GM21723 (cell line): Measurements from ENCODE around the gene APOO.
"Not testable (repeated sequence)": the region's sequence is repeated elsewhere in the genome, so short reads cannot be mapped to it uniquely, and the experiment has no call there.

Experiments
- ATAC-seq: cut with Tn5 transposase; IDR thresholded peaks from one replicate; pipeline ENCODE4 v1.9.1; 2021; ENCODE audit warnings: mild to moderate bottlenecking, moderate library complexity; ENCODE audit not compliant: unreplicated experiment

APOO gene

DNA sequence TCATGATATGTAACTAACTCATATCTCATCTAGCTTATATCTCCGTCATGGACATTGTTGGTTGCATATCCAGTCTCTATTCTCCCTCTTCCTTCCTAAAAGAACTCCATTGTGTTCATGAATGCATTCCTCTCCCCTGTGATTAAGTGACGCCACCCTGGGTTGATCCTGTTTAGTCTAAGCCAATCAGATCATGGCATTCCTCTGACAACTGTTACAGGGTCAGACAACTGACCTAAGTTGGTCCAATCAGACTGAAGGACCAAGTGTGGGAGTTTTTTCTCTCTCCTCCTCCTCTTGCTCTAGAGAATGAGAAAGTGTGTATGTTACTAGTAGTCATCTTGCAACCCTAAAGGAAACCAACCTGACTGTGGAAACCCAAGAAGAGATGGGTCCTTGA is 3.6 kb downstream of the APOO start:
- no peak for ATAC-seq

DNA sequence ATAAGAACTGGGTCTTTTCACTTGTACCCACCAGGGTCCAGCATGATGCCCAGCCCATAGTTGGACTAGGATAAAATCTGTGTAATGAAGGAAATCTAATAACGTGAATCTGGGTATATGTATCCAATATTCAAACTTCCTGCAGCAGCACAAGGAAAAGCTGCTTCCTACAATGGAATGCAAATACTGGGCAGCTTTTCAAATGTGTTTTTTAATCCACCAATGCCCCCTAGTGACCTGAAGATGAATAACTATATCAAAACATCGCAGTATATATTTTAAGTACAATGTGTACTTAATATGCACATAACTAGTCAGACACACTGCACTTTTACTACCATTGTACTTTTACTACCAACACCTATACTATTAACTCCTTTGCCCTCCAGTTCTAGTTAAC is 5.3 kb downstream of the APOO start:
- peak; percentile 24 for ATAC-seq

DNA sequence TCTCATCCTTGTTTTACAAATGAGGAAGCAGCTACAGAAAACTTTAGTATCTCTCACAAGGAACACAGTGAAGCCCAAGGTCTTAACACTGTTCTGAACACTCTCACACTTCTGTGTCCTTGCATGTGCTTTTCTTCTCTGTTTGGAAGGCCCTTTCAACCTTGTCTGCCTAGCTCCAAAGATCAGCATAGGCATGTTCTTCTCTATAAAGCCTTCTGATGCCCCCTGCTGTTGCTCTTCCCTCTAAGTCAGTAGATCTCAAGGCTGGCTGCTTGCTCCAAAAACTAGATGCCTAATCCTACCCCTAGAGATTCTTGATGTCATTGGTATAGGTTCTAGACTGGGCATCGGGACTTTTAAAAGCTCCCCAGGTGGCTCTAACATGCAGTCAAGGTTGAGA is 5.9 kb downstream of the APOO start:
- ATAC-seq, result peak; percentile 71

DNA sequence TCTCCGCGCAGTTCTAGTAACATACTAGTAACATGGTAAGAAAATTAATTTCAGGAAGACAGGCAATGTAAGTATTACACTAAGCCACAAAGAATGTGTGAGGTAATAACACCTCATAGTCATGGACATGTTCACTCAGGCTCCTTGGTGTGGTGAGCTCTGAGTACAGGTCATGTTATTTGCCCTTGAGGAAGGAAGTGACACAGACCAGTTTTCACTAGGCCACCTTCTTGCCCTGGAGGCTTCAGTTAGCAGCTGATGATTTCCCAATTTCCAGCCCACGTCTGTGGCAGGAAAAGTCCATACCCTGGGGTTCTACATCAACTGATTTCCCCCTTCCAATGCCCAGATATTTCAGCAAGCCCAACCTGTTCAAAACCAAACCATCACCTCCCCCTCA is 6.7 kb downstream of the APOO start:
- no peak for ATAC-seq

DNA sequence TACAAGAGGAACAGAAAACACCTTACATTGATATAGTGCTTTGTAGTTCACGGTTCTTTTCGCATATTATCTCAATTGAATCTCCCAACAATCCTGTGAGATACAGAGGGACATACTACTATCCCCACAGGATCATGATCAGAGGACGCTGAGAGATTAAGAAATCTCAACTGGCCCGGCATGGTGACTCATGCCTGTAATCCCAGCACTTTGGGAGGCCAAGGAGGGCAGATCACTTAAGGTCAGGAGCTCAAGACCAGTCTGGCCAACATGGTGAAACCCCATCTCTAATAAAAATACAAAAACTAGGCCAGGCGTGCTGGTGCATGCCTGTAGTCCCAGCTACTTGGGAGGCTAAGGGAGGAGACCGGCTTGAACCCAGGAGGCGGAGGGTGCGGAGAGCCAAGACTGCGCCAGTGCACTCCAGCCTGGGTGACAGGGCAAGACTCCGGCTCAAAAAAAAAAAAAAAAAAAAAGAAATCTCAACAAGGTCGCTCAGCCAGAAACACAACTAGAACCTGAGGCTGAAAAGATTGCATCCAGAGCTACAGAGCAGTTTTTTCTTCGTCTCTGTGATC is 7.4 kb downstream of the APOO start:
- ATAC-seq, result no peak

DNA sequence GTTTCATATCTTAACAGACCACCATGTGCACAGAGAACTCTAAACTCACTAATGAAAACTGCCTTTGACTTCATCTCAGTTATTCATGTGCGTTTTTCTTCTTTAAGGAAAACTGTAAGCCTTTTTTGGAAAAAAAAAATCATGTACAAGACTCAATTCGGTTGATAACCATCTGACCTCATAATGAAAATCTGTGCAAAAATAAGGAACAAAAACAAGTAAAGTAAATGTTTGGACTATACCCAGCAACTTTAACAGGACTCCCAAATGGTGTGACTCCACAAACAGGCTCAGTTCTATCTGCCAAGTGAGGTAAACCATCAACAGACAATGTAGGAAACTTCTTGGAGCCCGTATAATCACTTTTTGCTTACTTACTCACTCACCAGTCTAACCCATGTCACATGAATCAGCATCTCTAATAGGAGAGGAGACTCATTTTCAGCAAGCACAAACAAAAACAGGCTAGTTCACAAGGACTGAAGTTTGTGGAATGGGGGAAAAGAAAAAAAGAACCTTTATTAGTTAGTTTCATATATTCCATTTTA is 9.3 kb downstream of the APOO start:
- ATAC-seq, result no peak

DNA sequence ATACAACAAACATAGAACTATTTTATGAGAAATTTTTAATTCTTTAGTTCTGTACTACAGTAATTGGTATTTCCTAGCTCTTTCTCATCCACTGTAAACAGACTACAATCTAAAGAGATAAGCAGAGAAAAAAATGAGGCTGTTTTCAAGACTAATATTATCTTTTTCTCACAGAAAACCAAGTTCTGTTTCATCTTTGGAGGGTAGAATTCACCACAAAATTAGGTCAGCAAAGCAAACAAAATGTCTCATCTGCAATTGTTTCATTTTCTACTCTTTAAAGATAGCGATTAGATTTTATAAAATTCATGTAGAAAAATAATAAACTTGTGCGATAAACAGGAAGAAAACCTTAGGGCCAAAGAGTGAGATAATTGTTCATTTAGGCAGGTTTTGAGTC is 10.8 kb downstream of the APOO start:
- no peak for ATAC-seq

DNA sequence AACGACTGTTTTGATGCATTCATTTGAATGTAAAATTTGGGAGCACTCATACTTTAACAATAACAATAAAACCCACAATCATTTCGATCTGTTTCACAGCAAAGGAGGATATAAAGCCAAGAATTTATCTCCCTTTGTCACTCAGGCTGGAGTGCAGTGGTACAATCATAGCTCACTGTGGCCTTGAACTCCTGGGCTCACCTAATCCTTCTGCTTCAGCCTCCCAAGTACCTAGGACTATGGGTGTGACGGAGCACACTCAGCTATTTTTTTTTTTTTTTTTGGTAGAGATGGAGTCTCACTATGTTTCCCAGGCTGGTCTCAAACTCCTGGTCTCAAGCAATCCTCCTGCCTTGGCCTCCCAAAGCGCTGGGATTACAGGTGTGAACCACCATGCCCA is 11.2 kb downstream of the APOO start:
- ATAC-seq, result not testable (repeated sequence)

DNA sequence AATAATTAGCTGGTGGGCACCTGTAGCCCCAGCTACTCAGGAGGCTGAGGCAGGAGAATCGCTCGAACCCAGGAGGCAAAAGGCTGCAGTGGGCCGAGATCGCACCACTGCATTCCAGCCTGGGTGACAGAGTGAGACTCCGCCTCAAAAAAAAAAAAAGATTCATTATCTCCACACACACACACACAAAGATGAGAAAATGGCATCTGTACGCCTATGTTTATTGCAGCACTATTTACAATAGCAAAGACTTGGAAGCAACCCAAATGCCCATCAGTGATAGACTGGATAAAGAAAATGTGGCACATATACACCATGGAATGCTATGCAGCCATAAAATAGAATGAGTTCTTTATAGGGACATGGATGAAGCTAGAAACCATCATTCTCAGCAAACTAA is 12.7 kb downstream of the APOO start:
- ATAC-seq, result not testable (repeated sequence)

DNA sequence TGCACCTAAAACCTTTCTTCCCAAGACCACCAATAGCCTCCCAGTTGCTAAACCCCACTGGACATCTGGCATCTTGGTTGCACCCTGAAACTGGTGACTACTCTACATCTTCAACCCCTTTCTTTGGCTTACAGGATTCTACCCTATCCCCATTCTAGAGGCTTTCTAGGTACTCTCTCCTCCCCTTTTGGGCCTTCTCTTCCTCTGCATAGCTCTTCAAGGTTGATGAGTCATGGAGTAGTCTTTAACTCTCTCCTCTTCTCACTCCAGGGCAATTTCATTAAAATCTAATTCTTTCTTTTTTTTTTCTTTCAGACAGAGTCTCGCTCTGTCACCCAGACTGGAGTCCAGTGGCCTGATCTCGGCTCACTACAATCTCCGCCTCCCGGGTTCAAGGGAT is 16.8 kb downstream of the APOO start:
- ATAC-seq, result no peak

DNA sequence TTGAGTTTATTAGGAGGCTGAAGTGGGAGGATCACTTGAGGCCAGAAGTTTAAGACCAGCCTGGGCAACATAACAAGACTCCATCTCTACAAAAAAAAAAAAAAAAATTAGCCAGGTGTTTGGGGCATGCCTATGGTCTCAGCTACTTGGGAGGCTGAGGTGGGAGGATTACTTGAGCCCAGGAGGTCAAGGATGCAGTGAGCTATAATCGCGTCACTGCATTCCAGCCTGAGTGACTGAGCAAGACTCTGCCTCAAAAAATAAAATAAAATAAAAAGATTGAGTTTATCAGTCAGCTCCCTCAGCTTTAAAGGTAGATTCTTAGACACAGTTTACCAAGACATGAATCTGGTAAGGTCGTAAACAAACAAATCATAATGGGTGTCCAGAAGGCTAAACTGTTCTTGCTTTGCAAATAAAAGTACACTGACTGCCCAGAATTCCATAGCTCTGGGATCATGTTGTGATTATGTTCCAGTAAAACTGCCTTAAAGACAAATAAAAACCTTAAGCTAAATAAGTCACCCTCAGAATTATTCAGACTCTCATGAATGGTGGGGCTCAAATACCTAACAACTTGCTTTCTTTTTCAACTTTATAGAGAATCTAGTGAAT is 18.7 kb downstream of the APOO start:
- no peak for ATAC-seq

DNA sequence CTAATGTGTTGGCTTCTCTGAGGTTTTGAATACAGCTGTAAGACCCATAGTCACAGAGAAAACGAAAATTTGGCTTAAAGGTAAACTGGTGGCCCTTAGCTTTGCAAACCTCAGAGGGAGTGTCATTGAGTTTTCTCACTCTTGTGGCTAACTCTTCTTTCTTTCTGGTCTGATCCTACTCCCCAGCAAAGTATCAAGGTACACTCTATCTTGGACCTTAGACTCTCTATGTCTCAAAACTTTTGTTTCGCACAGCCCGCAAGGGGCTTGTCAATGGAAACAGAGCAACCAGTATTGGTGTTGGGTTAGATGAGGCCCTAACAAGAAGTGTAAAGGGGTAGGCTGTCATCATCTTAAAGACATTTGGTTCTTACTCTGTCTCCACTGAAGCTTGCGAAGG is 19.8 kb downstream of the APOO start:
- no peak for ATAC-seq

DNA sequence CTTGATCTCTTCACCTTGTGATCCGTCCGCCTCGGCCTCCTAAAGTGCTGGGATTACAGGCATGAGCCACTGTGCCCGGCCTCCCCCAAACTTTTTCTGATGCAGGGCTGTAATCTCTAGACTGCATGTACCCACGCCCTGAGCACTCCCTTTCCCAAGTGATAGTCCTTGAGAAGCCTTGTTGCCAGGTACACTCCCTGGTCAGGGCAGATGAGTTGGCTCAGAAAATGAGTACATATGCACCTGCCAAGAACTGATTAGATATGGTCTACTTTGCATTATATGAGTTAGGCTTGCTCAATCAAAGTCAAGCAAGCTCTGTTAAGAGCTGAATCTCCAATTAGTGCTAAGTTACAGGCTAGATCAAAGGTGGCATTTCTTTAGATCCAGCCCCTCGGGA is 20.3 kb downstream of the APOO start:
- no peak for ATAC-seq

DNA sequence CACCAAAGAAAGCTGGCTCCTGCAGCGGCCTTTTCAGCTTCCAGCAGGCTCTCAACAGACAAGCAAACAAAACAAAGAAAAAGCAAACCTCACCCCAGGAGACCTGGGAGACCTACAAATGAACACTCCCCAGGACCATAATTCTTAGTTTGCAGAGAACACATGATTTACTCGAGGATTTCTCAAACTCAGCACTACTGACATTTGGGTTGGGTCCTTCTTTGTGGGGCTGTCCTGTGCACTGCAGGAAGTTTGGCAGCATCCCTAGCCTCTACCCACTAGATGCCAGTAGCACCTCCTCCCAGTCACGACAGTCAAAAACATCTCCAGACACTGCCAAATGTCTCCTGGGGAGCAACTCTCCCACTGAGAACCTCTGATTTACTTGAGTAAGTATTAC is 21.9 kb downstream of the APOO start:
- no peak for ATAC-seq

DNA sequence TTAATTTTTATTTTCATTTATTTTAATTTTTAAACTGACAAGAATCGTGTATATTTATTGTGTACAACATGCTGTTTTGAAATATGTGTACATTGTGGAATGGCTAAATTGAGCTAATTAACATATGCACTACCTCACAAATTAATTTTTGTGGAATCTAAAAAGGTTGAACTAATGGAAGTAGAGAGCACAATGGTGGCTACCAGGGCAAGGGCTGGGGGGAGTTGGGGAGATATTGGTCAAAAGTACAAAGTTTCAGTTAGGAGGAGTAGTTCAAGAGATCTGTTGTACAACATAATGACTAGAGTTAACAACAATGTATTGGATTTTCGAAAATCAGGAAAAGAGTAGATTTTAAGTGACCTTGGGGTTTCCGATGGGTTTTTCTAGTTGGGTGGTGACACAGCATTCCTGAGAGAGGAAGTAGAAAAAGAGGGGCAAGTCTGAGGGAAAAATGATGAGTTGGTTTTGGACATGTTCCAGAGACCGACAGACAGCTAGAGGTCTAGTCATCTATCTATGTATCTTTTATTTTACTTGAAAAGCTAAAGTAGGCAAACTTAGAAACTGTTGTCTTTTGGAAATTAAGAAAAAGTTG is 23.2 kb downstream of the APOO start:
- ATAC-seq, result no peak

DNA sequence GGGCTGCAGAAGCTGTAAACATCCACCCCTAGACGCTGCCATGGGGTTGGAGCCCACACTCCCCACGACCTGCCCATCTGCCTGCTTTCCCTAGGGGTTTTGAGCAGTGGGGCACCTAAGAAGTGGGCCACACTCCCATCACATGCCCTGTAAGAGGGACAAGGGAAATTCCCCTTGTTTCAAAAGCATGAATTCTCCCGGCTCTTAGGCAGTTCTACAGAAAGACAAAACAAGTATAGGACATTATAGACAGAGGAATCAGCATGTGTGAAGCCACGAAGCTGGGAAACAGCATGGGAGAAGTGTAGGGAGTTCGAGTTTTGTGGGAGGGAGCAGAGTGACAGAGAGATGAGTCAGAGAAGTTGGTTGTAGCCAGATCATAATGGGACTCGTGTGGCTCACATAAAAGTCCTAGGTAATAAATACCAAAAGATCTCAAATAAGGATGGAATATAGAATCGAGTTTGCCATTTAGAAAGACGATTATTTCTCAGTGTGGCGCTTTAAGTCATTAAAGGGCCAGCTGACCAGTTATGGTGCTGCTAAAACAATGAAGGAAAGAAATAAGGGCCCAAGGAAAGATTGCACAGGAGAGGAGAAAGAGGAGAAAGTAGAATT is 23.9 kb downstream of the APOO start:
- ATAC-seq, result no peak

DNA sequence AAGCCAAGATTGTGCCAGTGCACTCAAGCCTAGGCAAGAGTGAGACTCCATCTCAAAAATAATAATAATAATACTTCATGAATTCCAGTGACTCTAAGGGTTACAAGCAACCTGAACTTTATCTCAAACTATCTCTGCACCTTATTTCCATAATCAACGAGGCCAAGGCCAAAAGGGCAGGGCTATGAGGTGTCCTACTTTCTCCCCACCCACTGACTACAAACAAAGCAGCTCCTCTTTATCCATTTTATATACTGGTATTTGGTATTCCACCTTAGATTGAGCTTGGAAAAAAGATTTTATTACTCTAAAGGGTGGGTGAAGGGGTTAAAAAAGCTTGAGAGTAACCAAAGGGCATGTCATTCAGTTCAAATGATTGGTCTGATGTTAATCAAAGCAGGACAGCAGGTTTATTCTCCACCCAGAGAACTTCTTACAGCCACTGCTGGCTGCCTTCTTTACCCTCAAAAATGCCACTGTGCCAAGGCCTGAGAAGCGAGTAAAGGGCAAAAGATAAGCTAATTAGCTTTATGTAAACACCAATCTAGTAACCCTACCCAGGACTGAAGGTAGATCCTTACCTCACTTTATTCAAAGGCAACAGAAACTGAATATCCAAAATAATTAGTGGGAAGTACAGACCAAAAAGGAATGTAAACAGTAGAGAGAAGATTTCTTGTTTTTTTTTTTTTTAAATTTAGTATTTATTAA is 28.2 kb downstream of the APOO start:
- no peak for ATAC-seq

DNA sequence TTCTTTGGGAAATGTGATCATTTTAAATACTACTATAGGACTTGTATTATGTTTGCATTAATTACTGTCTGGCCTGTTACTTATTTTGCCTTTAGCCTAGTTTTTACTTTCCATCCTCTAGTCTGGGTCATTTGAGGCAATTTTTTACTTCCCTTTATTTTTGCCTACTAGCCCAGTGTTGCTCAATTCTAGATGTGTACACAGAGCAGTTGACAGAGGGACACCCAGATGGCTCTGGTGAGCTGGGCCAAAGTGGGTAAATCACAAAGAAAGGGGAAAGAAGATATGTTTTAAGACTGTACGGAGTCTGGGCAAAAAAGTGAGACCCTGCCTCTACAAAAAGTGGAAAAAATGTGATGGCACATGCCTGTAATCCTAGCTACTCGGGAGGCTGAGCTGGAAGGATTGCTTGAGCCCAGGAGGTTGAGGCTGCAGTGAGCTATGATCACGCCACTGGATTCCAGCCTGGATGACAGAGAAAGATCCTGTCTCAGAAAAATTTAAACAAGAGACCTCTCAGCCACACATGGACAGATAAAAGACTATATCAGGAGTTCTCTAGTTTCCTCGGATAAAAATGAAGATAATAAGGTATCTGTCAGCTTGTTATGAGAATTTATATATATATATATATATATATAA is 35.7 kb downstream of the APOO start:
- no peak for ATAC-seq

DNA sequence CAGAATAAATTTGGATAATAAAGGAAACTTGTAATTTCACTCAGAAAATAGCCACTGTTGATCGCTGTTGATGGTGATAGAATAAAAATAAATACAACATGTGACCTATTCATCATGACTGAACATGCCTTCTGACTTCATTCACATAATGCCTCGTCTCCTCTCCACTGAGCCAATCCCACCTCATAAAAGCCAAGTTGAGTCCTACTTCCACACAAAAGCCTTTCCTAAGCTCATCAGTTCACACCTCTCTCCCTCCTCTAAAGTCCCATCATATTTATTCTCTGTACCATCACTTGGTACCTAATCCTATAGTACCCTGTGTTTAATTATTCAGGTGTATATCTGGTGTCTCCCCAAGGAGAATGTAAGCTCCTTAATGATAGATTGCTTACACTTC is 37.7 kb downstream of the APOO start:
- ATAC-seq, result no peak

DNA sequence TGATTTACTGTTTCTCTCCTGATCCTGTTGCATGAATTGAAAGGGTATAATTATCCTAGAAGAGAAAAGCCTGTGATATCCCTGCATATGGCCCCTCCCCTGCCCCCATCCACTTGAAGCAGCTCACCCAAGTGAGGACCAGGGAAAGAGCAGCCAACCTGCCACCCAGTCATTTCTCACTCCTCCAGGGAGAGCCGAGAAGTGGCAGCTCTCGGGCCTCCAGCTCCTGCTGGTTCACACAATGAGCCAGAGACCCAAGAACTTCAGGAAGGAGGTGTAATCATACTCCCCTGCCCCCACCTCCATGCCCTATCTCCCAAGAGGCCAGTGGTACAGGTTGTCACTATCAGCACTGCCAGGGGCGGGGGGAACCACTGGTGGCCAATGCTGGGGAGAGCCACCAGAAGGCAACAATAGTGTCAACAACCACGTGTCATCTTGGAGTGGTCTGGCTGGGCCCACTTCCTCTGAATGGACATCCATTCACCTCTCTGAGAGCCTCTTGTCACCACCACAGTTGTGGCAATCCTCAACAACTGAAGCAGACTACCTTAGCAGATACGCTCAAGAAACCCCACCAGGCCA is 42.9 kb downstream of the APOO start:
- no peak for ATAC-seq

DNA sequence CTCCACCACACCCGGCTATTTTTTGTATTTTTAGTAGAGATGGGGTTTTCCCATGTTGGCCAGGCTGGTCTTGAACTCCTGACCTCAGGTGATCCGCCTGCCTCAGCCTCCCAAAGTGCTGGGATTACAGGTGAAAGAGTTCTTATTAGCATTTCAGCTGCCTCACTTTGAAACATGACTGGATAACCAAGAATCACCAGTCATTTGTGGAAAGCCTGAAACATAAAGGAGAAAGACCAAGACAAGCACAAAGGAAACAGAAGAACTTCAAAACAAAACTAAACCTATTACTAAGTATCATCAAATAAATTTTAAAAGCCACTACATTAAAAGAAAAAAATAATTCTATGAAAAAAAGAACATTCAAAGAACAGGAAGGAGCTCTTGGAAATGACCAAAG is 45.8 kb downstream of the APOO start:
- not testable (repeated sequence) for ATAC-seq
